Islet precursor cell (in vitro differentiated cells): ENCODE results near the gene DUSP16.
"Not testable (repeated sequence)": the region's sequence is repeated elsewhere in the genome, so short reads cannot be mapped to it uniquely, and the experiment has no call there.

Experiments
- DNase-seq: peaks from one replicate; pipeline ENCODE4 v3.0.0-alpha.2; 2018

Gene DUSP16

DNA sequence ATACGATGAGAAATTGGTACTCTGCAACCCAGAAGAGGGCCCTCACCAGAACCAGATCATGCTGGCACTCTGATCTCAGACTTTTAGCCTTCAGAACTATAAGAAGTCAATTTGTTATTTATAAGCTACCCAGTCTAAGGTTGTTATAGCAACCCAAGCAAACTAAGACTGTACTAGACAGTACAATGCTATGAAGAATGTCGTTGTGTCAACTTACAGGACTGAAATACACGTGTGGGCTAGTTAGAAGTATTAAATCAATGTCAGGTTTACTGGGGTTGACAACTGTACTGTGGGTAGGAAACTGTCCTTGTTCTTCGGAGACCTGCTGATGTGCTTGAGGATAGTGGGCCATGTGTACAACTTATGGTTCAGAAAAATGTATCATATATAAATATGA, 19.7 kb downstream of the DUSP16 start:
- DNase-seq, result no peak

DNA sequence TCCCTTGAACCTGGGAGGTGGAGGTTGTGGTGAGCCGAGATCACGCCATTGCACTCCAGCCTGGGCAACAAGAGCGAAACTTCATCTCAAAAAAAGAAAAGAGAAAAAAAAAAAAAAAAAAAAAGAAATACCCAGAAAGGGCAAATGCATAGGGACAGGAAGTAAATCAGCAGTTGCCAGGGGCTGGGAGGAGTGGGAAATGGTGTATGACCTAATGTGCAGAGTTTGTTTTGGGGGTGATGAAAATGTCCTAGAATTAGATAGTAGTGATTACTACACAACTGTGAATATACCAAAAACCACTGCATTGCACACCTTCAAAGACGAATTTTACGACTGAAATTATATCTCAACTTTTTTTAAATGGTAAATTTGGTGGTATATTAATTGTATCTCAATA, 20.4 kb downstream of the DUSP16 start:
- DNase-seq, result no peak

DNA sequence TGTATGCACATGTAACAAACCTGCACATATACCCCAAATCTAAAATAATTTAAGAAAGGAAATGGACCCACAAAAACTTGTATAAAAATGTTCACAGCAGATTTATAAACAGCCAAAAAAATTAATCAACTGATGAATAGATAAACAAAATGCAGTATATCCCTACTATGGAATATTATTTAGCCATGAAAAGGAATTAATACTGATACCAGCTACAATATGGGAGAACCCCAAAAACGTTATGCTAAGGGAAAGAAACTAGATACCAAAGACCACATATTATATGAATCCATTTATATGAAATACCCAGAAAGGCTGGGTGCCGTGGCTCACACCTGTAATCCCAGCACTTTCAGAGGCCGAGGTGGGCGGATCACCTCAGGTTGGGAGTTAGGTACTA, 20.9 kb downstream of the DUSP16 start:
- DNase-seq, result no peak

DNA sequence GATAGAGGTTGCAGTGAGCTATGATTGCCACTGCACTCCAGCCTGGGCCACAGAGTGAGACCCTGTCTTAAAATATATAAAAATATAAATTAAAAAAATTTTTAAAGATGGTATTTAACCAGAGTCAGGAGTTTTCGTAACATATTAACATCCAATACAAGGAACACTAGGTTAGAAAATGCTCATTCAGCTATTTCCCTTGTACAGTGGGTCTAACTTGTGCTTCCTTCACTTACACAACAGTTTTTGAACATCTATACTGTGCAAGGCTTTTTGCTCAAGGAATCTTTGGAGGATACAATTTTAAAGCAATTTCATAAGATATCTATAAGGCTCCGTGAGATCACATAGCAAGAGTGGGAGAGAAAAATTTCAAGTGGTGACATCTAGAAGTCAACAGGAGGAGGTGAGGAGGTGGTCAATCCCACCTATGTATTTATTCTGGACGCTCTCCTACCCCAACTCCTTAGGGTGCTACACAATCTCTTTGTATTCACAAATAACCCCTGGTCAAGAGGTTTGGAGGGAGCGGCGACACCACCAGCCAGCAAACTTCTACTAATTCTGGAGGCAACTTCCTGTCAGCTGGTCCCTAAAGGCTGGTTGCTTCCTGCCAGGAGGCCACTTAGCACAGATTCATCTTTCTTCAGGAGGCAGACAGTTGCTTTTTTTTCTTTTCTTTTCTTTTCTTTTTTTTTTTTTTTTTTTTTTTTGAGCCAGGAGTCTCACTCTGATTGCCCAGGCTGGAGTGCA, 22.2 kb downstream of the DUSP16 start:
- DNase-seq, result no peak

DNA sequence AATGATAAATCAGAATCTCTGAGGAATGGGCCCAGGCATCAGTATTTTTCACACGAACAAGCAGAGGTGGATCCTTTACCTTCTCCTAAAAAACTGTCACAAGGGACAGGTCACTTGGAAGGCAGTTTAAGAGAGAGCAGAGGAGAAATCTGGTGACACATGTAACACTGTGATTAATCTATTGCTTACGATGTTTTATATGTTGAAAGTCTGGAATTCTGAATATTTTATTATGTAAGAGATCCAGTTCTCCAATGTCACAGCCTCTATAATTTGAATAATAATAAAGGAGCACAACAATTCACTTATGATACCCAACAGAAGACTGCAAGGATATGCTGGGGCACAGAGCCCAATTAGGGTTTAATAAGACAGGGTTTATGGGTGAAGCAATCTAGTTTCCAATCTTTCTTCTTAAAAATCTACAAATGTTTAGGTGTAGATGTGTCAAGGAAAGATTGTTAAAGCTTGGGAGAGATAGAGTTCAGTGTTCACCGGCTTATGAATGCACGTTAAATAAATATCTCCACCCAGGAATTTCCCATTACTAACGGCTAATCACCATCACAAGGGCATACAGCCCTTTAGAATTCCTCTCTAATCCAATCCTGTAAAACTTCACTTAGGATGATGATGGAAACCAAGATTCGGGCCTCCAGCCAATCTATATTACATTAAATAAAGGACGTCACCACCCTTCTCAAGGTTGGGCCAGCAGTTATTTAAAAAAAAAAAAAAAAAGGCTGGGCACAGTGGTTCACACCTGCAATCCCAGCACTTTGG, 23.4 kb downstream of the DUSP16 start:
- DNase-seq, result no peak

DNA sequence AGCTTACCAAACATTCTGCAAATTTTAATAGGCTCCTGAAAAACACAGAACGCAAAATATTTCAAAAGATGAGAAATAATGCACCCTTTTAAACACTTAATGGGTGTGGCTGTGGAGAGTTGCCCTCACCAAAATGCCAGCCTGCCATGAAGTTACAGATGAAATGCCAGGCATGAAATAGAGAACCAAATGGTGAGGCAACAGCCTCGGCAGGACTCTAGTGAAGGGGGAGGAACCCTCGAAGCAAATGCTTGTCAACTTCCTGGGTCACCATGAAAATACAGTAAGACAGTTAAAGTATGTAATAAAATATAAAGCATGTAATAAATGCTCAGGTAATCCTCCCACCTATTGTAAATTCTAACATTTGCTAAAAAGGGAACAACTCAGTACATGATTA, 24.1 kb downstream of the DUSP16 start:
- no peak for DNase-seq

DNA sequence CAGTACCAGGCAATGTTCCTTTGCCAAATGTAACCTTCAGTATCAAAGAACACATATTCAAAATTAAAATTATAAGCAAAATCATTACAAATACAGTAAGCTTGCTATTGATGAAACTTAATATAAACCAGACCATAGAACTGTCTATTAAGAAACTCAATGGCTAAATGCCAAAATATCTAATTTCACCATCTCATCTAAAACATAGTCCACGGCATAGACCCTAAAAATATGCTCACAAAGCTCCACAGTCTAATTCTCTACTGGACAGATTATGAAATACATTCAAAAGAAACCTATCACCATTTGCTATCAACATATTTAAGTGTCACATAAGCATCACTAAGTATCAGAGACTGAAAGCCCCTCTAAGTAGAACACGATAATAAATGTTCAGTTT, 25.2 kb downstream of the DUSP16 start:
- no peak for DNase-seq

DNA sequence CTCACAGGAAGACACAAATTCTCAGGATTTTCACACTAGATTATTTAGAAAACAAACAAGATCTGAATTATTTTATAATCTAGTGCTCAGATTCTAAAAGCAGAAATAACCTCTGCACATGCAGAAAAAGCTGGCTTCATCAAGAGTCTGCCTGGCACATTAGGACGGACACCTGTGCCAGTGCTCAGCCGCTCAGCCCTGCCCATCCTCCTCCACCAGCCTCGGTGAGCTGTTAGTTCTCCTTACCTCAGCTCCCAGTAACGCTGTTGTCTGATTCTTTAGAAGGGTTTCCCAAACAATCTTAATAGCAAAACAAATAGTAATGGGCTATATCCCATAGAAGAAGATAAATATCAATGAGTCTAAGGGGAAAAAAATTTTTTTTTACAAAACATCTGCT, 27.7 kb downstream of the DUSP16 start:
- no peak for DNase-seq

DNA sequence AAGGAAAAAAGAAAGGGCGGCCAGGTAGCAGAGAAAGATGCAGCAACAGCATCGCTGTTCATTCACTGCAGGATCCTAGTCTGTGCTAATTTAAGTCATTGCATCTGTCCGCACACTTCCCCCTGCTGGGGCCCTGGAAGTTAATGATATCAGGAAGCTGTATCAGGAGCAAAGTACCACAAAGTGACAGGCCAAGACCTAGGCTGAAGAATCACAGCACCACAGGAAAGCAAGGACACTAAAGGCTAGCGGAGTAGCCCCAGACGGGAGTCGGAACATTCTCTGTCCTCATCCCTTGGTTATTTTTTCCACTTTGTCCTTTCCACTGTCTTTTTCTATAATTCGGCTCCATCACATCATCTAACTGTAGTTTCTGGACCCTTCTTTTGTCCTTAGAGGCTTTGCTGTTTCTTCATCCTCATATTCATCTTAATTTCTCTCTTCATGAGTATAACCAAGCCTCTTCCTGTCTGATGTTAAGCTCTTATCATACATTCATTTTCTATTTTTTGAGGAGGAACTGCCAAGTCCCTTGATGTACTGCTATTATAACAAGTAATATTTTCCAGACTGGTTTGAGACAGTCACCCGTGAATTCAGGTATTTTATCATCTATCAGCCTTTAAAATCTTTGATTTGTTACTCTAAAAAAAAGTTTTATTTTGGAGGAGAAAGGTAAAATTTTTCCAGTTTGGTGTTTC, 28.3 kb downstream of the DUSP16 start:
- DNase-seq, result peak; percentile 78

DNA sequence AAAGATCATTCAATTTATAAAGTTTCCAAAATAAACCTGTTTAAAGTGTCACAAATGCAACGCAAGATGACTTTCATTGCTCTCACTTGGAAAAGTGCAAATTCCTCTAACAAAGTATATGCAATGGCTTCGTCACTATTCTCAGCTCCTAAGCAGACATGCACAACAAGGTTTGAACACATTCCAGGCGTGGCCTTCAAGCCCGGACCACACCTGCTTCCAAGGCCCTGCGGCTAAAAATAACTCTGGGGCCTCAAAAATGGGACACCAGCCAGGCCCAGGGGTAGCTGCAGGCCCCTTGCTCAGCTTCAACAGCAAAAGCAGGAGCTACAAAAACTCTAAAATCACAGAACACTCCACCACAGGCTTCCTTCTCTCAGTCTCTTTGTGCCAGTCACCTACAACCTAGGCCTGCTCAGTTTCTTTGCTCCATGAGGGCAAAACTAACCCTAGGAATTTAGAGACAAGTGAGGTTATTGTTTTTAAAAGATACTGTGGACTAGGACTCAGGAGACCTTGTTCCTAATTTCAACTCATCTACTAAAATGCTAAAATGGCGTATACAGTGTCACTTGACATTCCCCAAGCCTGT, 29.3 kb downstream of the DUSP16 start:
- peak; percentile 74 for DNase-seq

DNA sequence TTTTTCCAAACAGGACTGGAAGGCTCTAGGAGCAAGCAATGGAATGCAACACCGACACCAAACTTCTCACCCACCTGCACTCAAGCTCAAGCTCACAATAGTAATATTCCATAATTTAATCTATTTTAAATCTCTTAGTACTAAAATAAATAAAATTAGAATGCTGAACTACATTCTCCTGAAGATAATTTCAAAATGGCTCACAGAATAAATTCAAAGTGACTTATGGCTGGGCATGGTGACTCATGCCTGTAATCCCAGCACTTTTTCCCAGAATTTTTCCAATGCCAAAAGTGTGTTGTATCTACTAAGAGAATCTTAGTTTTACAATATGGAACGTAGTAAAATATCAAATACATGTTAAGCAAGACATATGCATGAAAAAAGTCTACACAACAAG, 31.5 kb downstream of the DUSP16 start:
- DNase-seq, result no peak

DNA sequence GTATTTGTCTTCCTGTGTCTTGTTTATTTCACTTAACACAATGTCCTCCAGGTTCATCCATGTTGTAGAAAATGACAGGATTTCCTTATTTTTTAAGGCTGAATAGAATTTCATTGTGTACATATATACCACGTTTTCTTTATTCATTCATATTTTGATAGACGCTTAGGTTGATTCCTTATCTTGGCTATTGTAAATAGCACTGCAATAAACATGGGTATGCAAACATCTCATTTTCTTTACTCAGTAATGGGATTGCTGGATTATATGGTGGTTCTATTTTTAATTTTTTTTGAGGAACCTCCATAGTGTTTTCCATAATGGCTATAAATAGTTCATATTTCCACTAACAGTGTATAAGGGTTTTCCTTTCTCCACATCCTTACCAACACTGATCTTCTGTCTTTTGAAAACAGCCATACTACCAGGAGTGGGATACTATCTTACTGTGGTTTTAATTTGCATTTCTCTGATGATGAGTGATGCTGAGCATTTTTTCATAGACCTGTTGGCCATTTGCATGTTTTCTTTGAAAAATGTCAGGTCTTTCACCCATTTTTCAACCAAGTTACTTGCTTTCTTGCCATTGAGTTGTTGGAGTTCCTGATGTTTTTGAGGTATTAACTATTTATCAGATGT, 32.8 kb downstream of the DUSP16 start:
- no peak for DNase-seq

DNA sequence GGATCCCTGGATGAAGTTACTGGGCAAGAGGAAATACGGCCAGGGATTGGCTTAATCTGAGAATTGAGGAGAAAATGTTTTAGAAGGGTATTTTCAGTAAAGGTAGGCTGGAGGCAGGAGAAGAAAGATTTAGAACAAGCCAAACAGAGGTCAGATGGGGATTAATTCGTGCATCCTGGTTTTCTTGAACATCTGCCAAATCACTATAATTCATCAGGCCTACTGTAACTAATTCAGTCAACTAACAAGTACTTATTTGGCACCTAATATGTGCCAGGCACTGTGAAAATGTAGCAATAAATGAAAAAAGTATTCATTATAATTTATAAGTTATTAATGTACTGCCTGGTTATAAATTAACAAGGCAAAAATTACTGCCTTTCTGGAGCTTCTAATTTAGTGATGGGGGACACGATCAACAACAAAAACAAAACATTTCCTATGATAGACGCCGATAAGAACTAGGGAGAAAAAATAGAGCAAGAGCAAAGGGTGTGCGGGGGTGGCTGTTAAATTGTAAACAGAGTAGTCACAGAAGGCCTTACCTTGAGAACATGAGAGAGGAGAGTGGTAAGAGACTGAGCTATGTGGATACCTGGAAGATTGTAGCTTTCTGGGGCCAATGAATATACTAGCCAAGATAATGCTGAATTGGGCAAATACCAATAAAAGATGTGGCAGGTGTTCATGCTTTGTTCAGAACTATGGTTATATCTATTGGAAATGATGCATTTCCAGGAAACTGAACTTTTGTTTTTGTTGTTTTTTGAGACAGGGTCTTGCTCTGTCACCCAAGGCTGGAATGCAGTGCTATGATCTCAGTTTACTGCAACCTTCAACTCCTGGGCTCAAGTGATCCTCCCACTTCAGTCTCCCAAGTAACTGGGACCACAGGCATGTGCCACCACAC, 34.0 kb downstream of the DUSP16 start:
- DNase-seq, result no peak

DNA sequence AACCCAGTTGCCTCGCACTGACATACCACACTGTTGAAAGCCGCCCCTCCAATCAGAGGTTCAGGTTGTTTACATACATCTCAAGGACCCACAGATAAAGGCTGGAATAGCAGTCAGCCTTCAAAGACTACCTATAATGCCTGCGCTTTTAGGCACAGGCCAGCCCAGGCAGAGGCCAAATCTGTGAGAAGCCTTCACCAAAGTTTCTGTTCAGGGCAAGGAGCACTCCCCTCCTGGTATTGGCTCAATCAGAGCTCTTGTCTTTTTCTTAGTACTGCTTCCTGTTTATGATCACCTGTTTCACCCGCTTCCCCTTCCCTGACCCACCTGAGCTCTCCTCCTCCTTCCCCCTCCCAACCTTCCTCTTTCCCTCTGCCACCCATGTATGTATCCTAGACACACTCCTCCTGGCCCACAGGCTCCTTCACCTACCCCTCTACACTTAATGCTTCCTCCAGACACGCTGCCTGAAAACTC, 34.8 kb downstream of the DUSP16 start:
- no peak for DNase-seq

DNA sequence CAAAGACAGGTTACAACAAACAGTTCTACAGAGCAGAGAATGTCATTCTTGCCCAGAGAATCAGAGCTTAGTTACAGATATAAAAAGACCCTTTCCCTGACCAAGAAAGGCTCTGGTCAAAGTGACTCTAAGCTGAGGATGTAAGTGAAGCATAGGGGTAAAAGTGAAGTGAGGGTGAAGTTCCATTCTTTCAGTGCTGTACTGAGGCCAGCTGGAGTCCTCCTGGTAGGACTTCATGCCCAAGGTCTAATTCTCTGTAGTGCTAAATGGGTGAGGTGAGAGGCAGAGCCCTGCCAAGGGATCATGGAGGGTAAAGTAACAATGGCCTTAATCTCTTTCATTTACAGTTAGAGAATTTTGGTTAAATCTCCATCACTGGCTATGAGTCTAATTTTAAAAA, 38.5 kb downstream of the DUSP16 start:
- no peak for DNase-seq

DNA sequence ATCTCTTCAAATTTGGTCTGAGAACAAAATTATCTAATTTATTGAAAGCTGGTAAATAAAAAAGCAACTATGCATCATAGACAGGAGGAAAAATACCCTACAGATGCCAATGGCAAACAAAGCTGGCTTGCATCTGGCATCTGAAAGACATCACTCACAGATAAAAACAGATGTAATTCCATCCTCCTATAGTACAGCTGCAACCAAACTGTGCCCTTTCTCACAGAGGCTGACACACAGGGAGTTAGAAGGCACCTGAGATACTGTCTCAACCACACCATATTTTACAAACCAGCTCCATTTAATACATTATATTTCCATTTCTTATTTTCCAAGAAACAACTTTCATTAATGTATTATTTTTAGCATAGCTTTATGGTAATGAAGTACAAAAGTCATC, 39.4 kb downstream of the DUSP16 start:
- DNase-seq, result no peak

DNA sequence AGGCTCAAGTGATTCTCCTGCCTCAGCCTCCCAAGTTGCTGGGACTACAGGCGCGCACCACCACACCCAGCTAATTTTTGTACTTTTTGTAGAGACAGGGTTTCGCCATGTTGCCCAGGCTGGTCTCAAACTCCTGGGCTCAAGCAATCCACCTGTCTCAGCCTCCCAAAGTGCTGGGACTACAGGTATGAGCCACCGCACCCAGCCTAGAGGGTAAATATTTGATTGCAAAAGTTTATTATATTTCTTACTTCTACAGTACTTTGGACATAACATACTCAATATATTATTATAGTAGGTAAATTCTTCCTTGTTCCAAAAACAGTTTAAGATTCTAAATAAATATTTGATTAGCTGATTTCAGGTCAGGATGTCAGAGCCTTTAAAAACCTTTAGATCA, 40.0 kb downstream of the DUSP16 start:
- not testable (repeated sequence) for DNase-seq

DNA sequence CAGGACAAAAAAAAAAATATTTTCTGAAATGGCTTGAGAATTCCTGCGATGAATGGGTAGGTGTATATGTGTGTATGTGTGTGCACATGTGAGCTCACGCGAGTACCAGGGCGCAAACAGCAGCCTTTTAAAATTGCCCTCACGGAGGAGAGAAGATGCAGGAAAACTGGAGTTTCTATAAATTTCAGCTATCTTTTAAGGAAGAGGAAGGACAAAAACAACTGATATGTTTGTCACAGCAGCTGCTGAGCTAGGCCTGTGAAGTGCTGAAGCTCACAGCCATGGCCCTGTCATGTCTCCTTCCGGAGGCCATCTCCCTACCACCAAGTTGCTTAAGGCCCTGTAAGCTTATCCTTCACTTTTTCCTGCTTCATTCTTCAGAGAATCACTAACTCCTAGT, 40.8 kb downstream of the DUSP16 start:
- DNase-seq, result no peak

DNA sequence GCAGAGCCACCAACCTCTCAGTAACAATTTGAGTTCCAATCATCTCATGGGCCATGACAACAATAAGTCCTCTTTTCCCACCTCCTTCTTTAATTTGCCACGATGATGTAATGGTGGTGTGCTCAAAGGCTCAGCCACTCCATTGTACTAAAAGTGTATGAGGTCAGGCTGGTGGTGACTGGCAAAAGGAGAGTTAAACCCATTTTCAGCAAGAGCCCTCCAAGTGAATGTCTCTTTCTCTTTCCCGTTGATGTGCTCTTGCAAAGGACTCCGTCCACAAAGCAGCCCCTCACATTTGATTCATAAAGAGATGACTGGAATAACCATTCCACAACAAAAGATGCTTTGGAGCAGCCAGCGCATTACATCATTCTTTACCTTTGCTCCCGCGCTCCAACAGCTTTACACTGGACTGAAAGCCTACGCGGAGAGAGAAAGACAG, 41.6 kb downstream of the DUSP16 start:
- DNase-seq, result no peak

DNA sequence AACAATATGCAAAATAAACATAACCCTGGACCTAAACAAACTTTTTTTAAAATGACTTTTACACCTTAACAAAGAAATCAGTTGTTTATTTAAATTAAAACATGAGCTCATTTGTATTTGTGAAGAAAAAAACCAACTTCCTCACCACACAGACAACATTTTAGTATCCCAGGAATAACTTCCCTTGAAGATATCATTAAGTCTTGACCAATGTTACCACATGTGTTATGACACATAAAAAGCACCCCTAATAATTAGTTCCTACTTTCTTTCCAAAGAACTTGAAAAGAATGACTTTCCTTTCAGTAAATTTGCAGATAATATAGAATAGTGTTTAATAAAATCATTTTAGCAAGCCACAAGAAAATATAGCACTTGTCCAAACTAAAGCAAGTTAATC, 42.4 kb downstream of the DUSP16 start:
- no peak for DNase-seq

DNA sequence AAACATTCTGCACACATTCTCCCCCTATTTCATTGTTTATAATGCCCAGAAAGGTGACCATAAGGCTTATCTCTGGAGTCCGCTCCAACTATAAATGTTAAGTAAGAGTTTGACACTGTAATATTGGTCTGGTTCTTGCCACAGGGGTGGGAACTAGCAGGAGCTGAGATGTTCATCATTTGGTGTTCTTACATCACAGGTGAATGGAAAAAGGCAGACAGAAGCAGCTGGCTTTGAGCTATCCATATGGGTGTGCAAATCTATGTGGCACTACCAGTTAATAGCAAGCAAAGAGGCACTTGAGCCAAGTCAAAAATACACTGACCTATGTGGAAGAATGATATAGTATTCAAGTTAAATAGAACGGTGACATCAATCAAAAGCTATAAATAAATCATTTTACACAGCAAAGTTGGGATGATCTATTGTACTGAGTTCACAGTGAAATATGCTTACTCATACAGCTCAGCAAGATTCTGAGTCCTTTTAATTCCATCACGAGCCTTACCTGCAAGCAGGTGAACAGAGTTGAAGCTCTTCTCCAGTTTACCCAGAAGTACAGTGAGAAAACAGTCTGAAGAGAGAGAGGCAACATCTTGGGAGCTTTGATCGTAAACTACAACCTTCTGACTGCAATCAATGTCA, 43.2 kb downstream of the DUSP16 start:
- no peak for DNase-seq
